Measurements from ENCODE around the gene ZNF134. TPM values are rescaled to one million over a fixed set of nuclear protein-coding genes. Genes with fewer than 3 reads are reported as not detected.

ZNF134 gene
- total RNA-seq, 2 experiments from 2014 or later: 24.6 to 25.7 TPM

GRCh38 chr19:57653689-57654088 is 39.6 kb downstream of the ZNF134 start:
- intact Hi-C loops (cut with DNase I, micrococcal nuclease): no loop called here
- peaks cover 0 to 3% of the 10 kb centered on the region in 2 experiments for H3K27me3 ChIP-seq (ENCODE audit: control insufficient read depth in 1 of 2, insufficient read depth in 2 of 2, low read length in 2 of 2)
- H3K27me3 Mint-ChIP-seq: peaks cover 52% of the 10 kb centered on the region
- no peaks in the 10 kb centered on the region for H3K36me3 ChIP-seq (ENCODE audit: insufficient read depth, low read length)
- H3K36me3 Mint-ChIP-seq (ENCODE audit: low read depth): peaks cover 54% of the 10 kb centered on the region
- H3K4me3 ChIP-seq (ENCODE audit: low read length): no peak overlapping the region
- no peak overlapping the region for H3K27ac ChIP-seq (ENCODE audit: low read depth in 1 of 2, low read length in 2 of 2)
- TF ChIP-seq, protein P1, sequence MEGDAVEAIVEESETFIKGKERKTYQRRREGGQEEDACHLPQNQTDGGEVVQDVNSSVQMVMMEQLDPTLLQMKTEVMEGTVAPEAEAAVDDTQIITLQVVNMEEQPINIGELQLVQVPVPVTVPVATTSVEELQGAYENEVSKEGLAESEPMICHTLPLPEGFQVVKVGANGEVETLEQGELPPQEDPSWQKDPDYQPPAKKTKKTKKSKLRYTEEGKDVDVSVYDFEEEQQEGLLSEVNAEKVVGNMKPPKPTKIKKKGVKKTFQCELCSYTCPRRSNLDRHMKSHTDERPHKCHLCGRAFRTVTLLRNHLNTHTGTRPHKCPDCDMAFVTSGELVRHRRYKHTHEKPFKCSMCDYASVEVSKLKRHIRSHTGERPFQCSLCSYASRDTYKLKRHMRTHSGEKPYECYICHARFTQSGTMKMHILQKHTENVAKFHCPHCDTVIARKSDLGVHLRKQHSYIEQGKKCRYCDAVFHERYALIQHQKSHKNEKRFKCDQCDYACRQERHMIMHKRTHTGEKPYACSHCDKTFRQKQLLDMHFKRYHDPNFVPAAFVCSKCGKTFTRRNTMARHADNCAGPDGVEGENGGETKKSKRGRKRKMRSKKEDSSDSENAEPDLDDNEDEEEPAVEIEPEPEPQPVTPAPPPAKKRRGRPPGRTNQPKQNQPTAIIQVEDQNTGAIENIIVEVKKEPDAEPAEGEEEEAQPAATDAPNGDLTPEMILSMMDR (IDR thresholded peaks at IDR 0.05): no peak
- peaks cover 18 to 35% of the 10 kb centered on the region in 2 experiments for H3K9me3 ChIP-seq (ENCODE audit: control insufficient read depth in 1 of 2, insufficient read depth in 1 of 2, low read length in 2 of 2)
- POLR2A ChIA-PET: no interaction called here
- no peak for ATAC-seq (ENCODE audit: poor library complexity)
- H3K4me1 Mint-ChIP-seq (ENCODE audit: low read depth): peaks cover 6% of the 10 kb centered on the region
- no peak overlapping the region for H3K27ac Mint-ChIP-seq
- H3K9me3 Mint-ChIP-seq: peaks cover 36% of the 10 kb centered on the region
- H3K4me1 ChIP-seq (ENCODE audit: insufficient read depth, low read length): no peaks in the 10 kb centered on the region
- no peak overlapping the region for H3K4me3 Mint-ChIP-seq
- CTCF ChIA-PET: no interaction called here
- DNase-seq: no peak

- no peak overlapping the region for H3K27ac ChIP-seq (ENCODE audit: low read depth in 1 of 2, low read length in 2 of 2)
- Mint-ChIP-seq H3K4me1 (ENCODE audit: low read depth) (peaks cover 6% of the 10 kb centered on the region), H3K36me3 (ENCODE audit: low read depth) (peaks cover 49% of the 10 kb centered on the region), H3K27ac (no peak overlapping the region), H3K4me3 (no peak overlapping the region), H3K9me3 (peaks cover 35% of the 10 kb centered on the region), H3K27me3 (peaks cover 66% of the 10 kb centered on the region)
- TF ChIP-seq, protein P1 (IDR thresholded peaks at IDR 0.05): no peak
- H3K27me3 ChIP-seq (ENCODE audit: control insufficient read depth in 1 of 2, insufficient read depth in 2 of 2, low read length in 2 of 2): peaks cover 3 to 8% of the 10 kb centered on the region in 2 experiments
- no peaks in the 10 kb centered on the region for H3K4me1 ChIP-seq (ENCODE audit: insufficient read depth, low read length)
- CTCF ChIA-PET: no interaction called here
- ATAC-seq (ENCODE audit: poor library complexity) (no peak), DNase-seq (no peak)
- peaks cover 18 to 23% of the 10 kb centered on the region in 2 experiments for H3K9me3 ChIP-seq (ENCODE audit: control insufficient read depth in 1 of 2, insufficient read depth in 1 of 2, low read length in 2 of 2)
- H3K4me3 ChIP-seq (ENCODE audit: low read length): no peak overlapping the region
- intact Hi-C loops (cut with DNase I, micrococcal nuclease): no loop called here
- no peaks in the 10 kb centered on the region for H3K36me3 ChIP-seq (ENCODE audit: insufficient read depth, low read length)
- POLR2A ChIA-PET: interaction anchor here (0.6 kb wide), 1 partner anchor 288 kb away, joined by 3 read pairs; no protein-coding TSS in a partner anchor
These were observed 41.4 kb downstream of the ZNF134 start for GRCh38 chr19:57655443-57655842.

DNA sequence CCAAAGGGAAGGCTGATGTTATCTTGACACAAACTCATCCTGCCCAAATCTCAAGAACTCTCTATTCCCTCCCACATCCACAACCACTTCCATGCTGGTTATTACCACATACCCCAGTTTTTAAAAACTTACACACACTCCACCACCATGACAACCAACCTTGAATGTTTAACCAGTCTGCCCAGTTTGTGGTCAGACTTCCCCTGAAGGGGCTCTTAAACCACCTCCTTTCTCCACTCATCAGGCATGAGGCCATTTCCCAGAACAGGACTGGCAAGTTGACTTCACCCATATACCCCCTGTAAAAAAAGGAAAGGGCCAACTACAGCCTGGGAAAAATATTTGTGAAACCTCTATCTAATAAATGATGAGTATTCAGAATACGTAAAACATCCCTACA is 42.3 kb downstream of the ZNF134 start:
- H3K27me3 ChIP-seq (ENCODE audit: control insufficient read depth in 1 of 2, insufficient read depth in 2 of 2, low read length in 2 of 2): peaks cover 3 to 16% of the 10 kb centered on the region in 2 experiments
- H3K27ac ChIP-seq (ENCODE audit: low read depth in 1 of 2, low read length in 2 of 2): no peak overlapping the region
- no peak overlapping the region for H3K4me3 ChIP-seq (ENCODE audit: low read length)
- H3K9me3 ChIP-seq (ENCODE audit: control insufficient read depth in 1 of 2, insufficient read depth in 1 of 2, low read length in 2 of 2): peaks cover 16 to 17% of the 10 kb centered on the region in 2 experiments
- ChIA-PET POLR2A (interaction anchor here (0.6 kb wide), 1 partner anchor 287 kb away, joined by 3 read pairs; no protein-coding TSS in a partner anchor), CTCF (no interaction called here)
- intact Hi-C loops (cut with DNase I, micrococcal nuclease): no loop called here
- ATAC-seq (ENCODE audit: poor library complexity): no peak
- TF ChIP-seq, protein P1 (IDR thresholded peaks at IDR 0.05): no peak
- peaks cover 35% of the 10 kb centered on the region for H3K9me3 Mint-ChIP-seq
- peaks cover 4% of the 10 kb centered on the region for H3K4me1 Mint-ChIP-seq (ENCODE audit: low read depth)
- peaks cover 73% of the 10 kb centered on the region for H3K27me3 Mint-ChIP-seq
- H3K36me3 ChIP-seq (ENCODE audit: insufficient read depth, low read length): no peaks in the 10 kb centered on the region
- H3K4me3 Mint-ChIP-seq: no peak overlapping the region
- H3K27ac Mint-ChIP-seq: no peak overlapping the region
- no peaks in the 10 kb centered on the region for H3K4me1 ChIP-seq (ENCODE audit: insufficient read depth, low read length)
- peaks cover 47% of the 10 kb centered on the region for H3K36me3 Mint-ChIP-seq (ENCODE audit: low read depth)
- DNase-seq: no peak
